22Rv1 (cell line): ENCODE data around the gene DYNLT4.

Experiments used
- CTCF ChIP-seq: fragments of 450-650 bp; IDR thresholded peaks from 2 replicates; pipeline ENCODE4 v1.5.1; 2017; ENCODE audit warnings: mild to moderate bottlenecking
- ZFX ChIP-seq: fragments of 450-650 bp; IDR thresholded peaks from 2 replicates; pipeline ENCODE4 v1.6.1; 2017; ENCODE audit warnings: antibody characterized with exemption, borderline replicate concordance

DNA sequence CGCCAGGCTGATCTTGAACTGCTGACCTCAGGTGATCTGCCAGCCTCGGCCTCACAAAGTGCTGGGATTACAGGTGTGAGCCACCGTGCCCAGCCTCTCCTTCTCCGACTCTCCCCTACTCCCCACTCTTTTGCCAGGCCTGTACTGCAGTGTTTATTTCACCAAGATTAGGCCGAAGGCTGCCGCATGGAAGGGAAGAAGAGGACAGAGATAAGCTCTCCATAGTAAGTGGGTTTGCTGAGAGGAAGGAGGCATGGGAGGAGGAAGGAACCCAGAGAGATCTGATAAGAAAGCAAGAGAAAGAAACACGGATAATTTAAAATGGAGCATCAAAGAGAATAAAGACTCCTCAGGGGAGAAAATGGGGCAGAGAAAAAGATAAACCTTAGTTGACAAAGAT is 27.2 kb upstream of the DYNLT4 start:
- TF ChIP-seq CTCF (no peak), ZFX (no peak)
